Brain microvascular endothelial cell (primary cell): ENCODE data around the gene MPND.

Experiments
- DNase-seq: peaks from one replicate; pipeline ENCODE4 v3.0.0-alpha.2; 2020
- H3K27ac ChIP-seq: fragments of 250-450 bp; sonication (Bioruptor Pico); 2 replicates; pipeline ENCODE4 v1.5.1; 2020; ENCODE audit warnings: mild to moderate bottlenecking, moderate library complexity
- H3K27me3 ChIP-seq: fragments of 250-450 bp; sonication (Bioruptor Pico); replicated peaks from 2 replicates; pipeline ENCODE4 v1.5.1; 2020; ENCODE audit warnings: mild to moderate bottlenecking
- H3K36me3 ChIP-seq: fragments of 250-450 bp; sonication (Bioruptor Pico); replicated peaks from 2 replicates; pipeline ENCODE4 v1.5.1; 2020; ENCODE audit warnings: mild to moderate bottlenecking
- H3K4me3 ChIP-seq: 2 replicates; pipeline ENCODE4 v1.5.1; 2011; ENCODE audit warnings: low read depth, mild to moderate bottlenecking, control low read depth, low read length, moderate library complexity
- in situ Hi-C: cut with HindIII; loops from 2 replicates; pipeline ENCODE4 v1.10.0; 2017; ENCODE audit warnings: low sequenced_read_pairs, low pct_ligation_motif_present
- TF ChIP-seq, protein P1 (sequence below): IDR thresholded peaks from 2 replicates; pipeline ENCODE4 v1.5.1; 2011; ENCODE audit warnings: low read depth, mild to moderate bottlenecking, moderate library complexity, low read length, control low read depth, inconsistent platforms; ENCODE audit errors: missing control alignments

The MPND gene

GRCh38 chr19:4358709-4359626, 15.6 kb downstream of the MPND start:
- Histone ChIP-seq H3K4me3 (no peak overlapping the region), H3K27me3 (no peaks in the 10 kb centered on the region), H3K27ac (no peak overlapping the region), H3K36me3 (peaks cover 43% of the 10 kb centered on the region)
- DNase-seq: no peak
- TF ChIP-seq, protein P1, sequence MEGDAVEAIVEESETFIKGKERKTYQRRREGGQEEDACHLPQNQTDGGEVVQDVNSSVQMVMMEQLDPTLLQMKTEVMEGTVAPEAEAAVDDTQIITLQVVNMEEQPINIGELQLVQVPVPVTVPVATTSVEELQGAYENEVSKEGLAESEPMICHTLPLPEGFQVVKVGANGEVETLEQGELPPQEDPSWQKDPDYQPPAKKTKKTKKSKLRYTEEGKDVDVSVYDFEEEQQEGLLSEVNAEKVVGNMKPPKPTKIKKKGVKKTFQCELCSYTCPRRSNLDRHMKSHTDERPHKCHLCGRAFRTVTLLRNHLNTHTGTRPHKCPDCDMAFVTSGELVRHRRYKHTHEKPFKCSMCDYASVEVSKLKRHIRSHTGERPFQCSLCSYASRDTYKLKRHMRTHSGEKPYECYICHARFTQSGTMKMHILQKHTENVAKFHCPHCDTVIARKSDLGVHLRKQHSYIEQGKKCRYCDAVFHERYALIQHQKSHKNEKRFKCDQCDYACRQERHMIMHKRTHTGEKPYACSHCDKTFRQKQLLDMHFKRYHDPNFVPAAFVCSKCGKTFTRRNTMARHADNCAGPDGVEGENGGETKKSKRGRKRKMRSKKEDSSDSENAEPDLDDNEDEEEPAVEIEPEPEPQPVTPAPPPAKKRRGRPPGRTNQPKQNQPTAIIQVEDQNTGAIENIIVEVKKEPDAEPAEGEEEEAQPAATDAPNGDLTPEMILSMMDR: no peak
- in situ Hi-C loops: no loop called here

DNA sequence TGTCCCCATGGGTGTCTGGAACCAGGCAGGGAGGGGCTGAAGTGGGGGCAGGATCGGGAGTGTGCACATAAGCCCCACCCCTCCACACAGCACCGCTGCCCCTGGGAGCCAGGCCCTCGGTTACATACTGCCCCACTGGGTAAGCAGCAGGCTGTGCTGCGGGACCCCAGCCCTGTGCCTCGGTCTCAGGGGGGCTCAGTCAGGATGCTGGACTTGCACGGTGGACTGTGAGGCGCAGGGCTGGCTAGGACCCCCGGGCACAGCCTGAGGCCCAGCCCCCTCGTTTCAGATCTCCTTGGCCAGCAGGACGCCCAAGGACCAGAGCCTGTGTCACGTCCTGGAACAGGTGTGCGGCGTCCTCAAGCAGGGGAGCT, 16.3 kb downstream of the MPND start:
- Histone ChIP-seq H3K27me3 (no peaks in the 10 kb centered on the region), H3K4me3 (no peak overlapping the region), H3K36me3 (peaks cover 49% of the 10 kb centered on the region), H3K27ac (no peak overlapping the region)
- DNase-seq: no peak
- in situ Hi-C loops: no loop called here
- TF ChIP-seq, protein P1: no peak

DNA sequence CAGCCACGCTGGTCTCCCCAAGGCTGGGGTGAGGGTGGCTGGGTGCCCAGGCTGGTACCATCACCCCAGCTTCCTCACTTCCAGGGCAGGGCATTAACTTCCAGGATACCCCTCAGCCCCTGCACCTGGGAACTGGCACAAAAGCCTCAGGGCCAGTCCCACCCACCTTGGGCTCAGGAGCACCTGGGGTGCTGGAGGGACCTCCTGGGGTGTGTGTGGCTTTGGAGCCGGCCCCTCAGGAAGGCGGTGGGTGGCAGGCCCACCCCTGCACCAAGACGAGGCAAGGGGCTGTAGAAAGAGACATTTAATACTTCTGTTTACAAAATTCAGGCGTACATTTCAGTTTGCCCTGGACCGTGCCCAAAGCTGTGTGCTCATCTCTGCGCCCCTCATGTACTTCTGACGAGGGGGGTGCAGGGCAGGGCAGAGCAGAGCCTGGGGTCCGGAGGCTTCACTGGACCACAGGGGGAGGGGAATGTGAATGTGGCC, 16.8 kb downstream of the MPND start:
- in situ Hi-C loops: no loop called here
- TF ChIP-seq, protein P1: no peak
- H3K4me3 ChIP-seq: no peak overlapping the region
- no peaks in the 10 kb centered on the region for H3K27me3 ChIP-seq
- H3K27ac ChIP-seq: no peak overlapping the region
- DNase-seq: no peak
- H3K36me3 ChIP-seq: peaks cover 52% of the 10 kb centered on the region

DNA sequence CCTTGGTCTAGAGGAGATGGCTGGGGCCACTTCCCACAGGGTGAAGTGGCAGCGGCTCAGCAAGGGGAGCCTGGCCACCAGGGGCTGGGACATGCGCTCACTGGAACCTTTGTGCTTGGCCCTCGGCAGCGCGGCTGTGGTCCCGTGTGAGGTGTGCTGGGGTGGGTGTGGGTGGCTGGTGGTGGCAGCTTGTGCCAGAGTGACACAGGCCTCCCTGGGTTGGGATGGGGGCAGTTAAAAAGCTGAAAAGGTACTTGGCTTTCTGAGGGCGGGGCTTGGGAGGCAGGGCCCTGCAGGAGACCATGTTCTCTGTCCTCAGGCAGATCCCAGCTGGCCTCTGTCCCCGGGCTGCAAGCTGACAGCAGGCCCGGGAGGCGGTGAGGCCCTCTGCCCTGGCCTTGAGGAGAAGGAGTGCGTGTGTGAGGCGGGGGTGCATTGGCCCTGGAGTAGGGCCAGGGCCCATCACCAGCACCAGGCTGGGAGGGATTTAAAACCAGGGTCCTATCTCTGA, 17.3 kb downstream of the MPND start:
- no peaks in the 10 kb centered on the region for H3K27me3 ChIP-seq
- in situ Hi-C loops: no loop called here
- TF ChIP-seq, protein P1: no peak
- H3K36me3 ChIP-seq: peaks cover 58% of the 10 kb centered on the region
- H3K27ac ChIP-seq: no peak overlapping the region
- DNase-seq: no peak
- no peak overlapping the region for H3K4me3 ChIP-seq

GRCh38 chr19:4361152-4362046, 18.0 kb downstream of the MPND start:
- Histone ChIP-seq H3K27me3 (no peaks in the 10 kb centered on the region), H3K4me3 (no peak overlapping the region), H3K27ac (no peak overlapping the region), H3K36me3 (peaks cover 64% of the 10 kb centered on the region)
- in situ Hi-C loops: no loop called here
- DNase-seq: peak; percentile 12
- TF ChIP-seq, protein P1: no peak
